ENCODE measurements around the gene SIRT5. TPM values are rescaled to one million over a fixed set of nuclear protein-coding genes. Genes with fewer than 3 reads are reported as not detected.
A peak's percentile ranks its signal among the peaks of the same experiment; 100 is the strongest.

Gene SIRT5
- total and polyA plus RNA-seq, 12 donors: 10.8 to 60.1 (median 46.2) TPM

DNA sequence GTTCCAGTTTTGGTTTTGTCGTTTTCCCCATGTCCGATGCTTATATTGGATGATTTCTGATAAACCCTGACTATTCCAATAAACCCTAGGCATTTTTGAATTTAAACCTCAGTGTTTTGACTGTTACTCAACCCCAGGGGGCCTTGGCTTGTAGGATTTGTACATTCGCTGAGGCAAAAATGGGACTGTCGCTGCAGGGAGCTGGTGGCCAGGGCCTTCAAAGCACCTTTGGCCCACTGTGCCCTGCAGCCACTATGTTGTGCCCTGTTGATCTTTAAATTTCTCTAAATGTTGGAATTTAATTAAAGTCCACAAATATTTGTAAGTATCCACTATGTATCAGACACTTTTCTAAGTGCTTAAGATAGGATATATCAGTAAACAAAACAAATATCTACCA, 31.2 kb downstream of the SIRT5 start:
- intact Hi-C loops (cut with DNase I): no loop called here
- DNase-seq (no peak), ATAC-seq (no peak)
- Histone ChIP-seq H3K4me3 (no peak overlapping the region), H3K4me1 (peaks cover 0 to 7% (median 2%) of the 10 kb centered on the region in 9 donors), H3K27me3 (no peaks in the 10 kb centered on the region), H3K27ac (no peak overlapping the region), H3K36me3 (peaks cover 0 to 75% (median 33%) of the 10 kb centered on the region in 9 donors), H3K9me3 (no peaks in the 10 kb centered on the region)
- WGBS, 2 donors: 93 to 96% methylated on average over 4 of the region's 4 CpGs
- TF ChIP-seq, protein P1, sequence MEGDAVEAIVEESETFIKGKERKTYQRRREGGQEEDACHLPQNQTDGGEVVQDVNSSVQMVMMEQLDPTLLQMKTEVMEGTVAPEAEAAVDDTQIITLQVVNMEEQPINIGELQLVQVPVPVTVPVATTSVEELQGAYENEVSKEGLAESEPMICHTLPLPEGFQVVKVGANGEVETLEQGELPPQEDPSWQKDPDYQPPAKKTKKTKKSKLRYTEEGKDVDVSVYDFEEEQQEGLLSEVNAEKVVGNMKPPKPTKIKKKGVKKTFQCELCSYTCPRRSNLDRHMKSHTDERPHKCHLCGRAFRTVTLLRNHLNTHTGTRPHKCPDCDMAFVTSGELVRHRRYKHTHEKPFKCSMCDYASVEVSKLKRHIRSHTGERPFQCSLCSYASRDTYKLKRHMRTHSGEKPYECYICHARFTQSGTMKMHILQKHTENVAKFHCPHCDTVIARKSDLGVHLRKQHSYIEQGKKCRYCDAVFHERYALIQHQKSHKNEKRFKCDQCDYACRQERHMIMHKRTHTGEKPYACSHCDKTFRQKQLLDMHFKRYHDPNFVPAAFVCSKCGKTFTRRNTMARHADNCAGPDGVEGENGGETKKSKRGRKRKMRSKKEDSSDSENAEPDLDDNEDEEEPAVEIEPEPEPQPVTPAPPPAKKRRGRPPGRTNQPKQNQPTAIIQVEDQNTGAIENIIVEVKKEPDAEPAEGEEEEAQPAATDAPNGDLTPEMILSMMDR (IDR thresholded peaks at IDR 0.05): no peak

DNA sequence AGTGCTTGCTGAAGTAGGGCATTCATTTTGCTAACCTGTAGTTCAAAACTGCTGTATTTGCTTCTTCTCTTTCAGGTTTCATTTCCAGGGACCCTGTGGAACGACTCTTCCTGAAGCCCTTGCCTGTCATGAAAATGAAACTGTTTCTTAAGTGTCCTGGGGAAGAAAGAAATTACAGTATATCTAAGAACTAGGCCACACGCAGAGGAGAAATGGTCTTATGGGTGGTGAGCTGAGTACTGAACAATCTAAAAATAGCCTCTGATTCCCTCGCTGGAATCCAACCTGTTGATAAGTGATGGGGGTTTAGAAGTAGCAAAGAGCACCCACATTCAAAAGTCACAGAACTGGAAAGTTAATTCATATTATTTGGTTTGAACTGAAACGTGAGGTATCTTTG, 37.3 kb downstream of the SIRT5 start:
- TF ChIP-seq, protein P1 (IDR thresholded peaks at IDR 0.05): no peak
- intact Hi-C loops (cut with DNase I): loop anchor here in 7 of 10 donors (5.0 to 10.0 kb wide), 6 partner anchors 34 to 279 kb away; partner anchors contain the start of gene RANBP9 (in 2 of the 7)
- no peaks in the 10 kb centered on the region for H3K27me3 ChIP-seq
- H3K27ac ChIP-seq: peak overlapping the region in 9 of 10 donors; percentile 23 to 91 (median 80)
- H3K4me3 ChIP-seq: peak overlapping the region in 4 of 10 donors; percentile 1 to 19 (median 6)
- DNase-seq (no peak), ATAC-seq (no peak)
- H3K9me3 ChIP-seq: no peaks in the 10 kb centered on the region
- peaks cover 2 to 48% (median 31%) of the 10 kb centered on the region in 9 donors for H3K4me1 ChIP-seq
- H3K36me3 ChIP-seq: peaks cover 0 to 27% (median 0%) of the 10 kb centered on the region in 9 donors
- 32 to 43% methylated on average over 4 of the region's 4 CpGs for WGBS, 2 donors

DNA sequence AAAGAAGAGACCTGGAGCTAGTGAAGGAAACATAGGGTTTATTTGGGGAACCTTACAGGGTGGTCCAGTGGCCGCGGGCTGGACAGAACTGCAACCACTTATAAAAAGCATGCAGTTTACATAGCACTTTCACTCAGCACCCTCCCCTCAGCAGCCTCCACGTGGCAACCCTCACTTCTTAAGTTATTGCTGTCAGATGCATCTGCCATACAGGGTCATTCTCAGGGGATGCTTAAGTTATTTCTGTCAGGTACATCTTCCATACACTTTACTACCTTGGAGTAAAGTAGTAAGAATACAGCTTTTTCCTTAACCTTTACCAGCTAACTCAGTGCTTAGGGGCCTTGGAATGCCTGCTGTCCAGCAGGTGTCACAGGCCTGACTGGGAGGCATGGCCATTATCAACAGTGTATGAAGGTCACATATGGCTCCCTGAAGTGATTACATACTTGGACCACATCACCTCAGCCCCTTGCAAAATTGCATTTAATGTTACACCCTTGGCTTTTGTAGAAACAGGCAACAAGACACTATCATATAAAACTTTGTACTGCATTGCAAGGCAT, 38.7 kb downstream of the SIRT5 start:
- Histone ChIP-seq H3K27ac (peak overlapping the region in 5 of 10 donors; percentile 79 to 91 (median 82)), H3K36me3 (peaks cover 0 to 34% (median 7%) of the 10 kb centered on the region in 9 donors), H3K4me3 (no peak overlapping the region), H3K4me1 (peaks cover 2 to 54% (median 37%) of the 10 kb centered on the region in 9 donors), H3K9me3 (no peaks in the 10 kb centered on the region), H3K27me3 (no peaks in the 10 kb centered on the region)
- ATAC-seq (no peak), DNase-seq (no peak)
- intact Hi-C loops (cut with DNase I): loop anchor here in 7 of 10 donors (5.0 to 10.0 kb wide), 6 partner anchors 36 to 281 kb away; partner anchors contain the start of gene RANBP9 (in 2 of the 7)
- 56 to 60% methylated on average over 3 of the region's 3 CpGs for WGBS, 2 donors
- TF ChIP-seq, protein P1 (IDR thresholded peaks at IDR 0.05): no peak

DNA sequence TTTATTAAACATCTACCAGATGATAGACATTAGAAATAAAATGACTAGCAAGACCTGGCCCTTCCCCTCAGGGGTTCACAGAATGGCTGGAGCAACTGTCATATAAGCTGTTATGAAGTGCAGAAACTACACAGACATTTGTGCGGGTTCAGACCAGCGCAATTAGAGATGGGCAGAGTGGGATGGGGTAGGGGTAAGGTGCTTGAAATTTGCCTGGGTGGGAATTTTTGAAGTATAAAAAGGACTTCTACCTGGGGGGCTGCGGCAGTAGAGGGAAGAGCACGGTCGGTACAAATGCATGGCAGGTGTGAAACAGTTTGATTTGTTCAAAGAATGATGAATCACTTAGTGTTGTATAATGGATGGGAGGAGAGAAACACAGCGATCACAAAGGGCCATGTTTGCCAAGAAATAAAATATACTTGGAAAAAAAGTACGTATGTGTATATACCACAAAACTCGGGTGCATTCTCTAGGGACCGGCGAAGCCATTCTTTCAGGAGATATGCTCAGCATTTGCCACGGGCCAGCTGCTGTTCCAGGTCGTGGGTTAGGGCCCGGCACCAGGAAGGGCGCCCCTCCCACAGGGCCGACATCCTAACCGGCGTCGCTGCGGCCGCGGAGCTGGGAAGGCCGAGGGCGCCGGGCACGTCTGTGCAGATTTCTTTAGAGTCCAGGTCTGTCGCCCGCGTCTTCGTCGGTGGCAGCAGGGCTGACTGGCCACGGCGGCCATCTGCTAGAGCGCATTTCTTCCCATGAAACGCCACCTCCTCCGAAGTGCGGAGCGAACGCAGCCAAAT, 39.9 kb downstream of the SIRT5 start:
- H3K4me1 ChIP-seq: peaks cover 2 to 54% (median 37%) of the 10 kb centered on the region in 9 donors
- H3K27me3 ChIP-seq: no peaks in the 10 kb centered on the region
- H3K9me3 ChIP-seq: no peaks in the 10 kb centered on the region
- peaks cover 0 to 36% (median 16%) of the 10 kb centered on the region in 9 donors for H3K36me3 ChIP-seq
- peak; percentile 34 to 54 for DNase-seq
- intact Hi-C loops (cut with DNase I): loop anchor here in 7 of 10 donors (5.0 to 10.0 kb wide), 6 partner anchors 37 to 282 kb away; partner anchors contain the start of gene RANBP9 (in 2 of the 7)
- TF ChIP-seq, protein P1 (IDR thresholded peaks at IDR 0.05): no peak
- H3K4me3 ChIP-seq: peak overlapping the region; percentile 68 to 99 (median 90)
- peak overlapping the region; percentile 43 to 95 (median 90) for H3K27ac ChIP-seq
- ATAC-seq: peak; percentile 24 to 70 (median 62)
- 8% methylated on average over 38 of the region's 38 CpGs for WGBS, 2 donors
